GM12864 (cell line): Measurements from ENCODE around the gene SFTA2.
"Not testable (repeated sequence)": the region's sequence is repeated elsewhere in the genome, so short reads cannot be mapped to it uniquely, and the experiment has no call there.

Source experiments
- DNase-seq: peaks from one replicate; pipeline ENCODE4 v3.0.0-alpha.2; 2011; ENCODE audit warnings: low read depth
- H3K4me3 ChIP-seq: 2 replicates; pipeline ENCODE4 v1.5.1; 2011; ENCODE audit warnings: mild to moderate bottlenecking, low read depth, low read length, control low read depth
- TF ChIP-seq, protein P1 (sequence below): IDR thresholded peaks from 2 replicates; pipeline ENCODE4 v1.5.1; 2011; ENCODE audit warnings: low read depth, mild to moderate bottlenecking, moderate library complexity, low read length, control low read depth, inconsistent platforms; ENCODE audit errors: missing control alignments

The SFTA2 gene

DNA sequence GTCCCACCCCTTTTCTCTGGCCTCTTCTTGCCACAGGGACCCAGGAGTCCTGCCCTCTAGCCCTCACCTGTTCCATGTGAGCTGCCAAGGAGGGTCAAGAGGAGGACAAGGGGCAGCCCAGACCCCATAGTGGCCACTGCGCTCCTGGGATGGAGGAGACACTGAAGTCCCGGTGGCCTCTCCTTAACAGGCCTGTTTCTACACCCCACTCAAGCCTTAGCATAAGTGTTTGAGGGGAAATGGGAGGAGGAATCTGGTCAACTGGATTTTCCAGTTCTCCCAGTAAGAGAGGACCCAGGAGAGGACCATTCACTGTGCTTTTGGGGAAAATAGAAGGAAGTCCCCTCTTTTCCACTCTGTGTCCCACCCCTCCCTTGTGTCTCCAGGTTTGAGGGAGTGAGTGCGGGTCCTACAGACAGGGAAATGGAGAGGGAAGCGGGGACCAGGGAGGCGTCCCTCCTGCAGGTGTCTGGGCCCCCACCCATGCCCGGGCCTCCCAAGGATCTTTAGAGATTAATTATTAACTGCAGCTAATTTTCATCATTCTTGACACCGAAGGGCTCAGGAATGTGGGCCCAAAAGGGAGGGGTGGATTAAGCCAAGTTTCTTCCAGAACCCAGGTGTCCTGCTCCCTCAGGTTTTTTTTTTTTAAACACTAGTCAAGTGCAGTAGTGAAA, at the start of gene SFTA2:
Gene SFTA2 (minus strand): TSS at position 202 of the 677 bp plus-strand sequence. CDS start 74 bp downstream, at position 128.
- DNase-seq, result no peak
- TF ChIP-seq, protein P1, sequence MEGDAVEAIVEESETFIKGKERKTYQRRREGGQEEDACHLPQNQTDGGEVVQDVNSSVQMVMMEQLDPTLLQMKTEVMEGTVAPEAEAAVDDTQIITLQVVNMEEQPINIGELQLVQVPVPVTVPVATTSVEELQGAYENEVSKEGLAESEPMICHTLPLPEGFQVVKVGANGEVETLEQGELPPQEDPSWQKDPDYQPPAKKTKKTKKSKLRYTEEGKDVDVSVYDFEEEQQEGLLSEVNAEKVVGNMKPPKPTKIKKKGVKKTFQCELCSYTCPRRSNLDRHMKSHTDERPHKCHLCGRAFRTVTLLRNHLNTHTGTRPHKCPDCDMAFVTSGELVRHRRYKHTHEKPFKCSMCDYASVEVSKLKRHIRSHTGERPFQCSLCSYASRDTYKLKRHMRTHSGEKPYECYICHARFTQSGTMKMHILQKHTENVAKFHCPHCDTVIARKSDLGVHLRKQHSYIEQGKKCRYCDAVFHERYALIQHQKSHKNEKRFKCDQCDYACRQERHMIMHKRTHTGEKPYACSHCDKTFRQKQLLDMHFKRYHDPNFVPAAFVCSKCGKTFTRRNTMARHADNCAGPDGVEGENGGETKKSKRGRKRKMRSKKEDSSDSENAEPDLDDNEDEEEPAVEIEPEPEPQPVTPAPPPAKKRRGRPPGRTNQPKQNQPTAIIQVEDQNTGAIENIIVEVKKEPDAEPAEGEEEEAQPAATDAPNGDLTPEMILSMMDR, result no peak
- H3K4me3 ChIP-seq, result no peak within 1 kb of the TSS

DNA sequence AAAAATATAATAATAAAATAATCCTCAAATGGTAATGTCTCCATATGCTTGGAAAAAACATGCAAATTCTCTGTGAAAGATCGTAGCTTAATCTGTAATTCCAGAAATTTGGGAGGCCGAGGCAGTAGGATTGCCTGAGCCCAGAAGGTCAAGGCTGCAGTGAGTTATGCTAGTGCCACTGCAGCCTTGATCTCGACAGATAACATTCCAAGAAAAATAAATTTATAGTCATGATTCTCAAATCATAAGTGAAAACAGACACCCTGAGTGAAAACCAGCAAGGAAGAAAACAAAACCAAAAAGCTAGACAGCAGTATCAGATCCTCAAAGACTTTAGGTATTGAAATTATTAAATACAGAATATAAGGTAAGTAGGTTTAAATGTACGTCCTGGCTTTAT, 47.7 kb upstream of the SFTA2 start:
- H3K4me3 ChIP-seq, result no peak overlapping the region
- TF ChIP-seq, protein P1, result no peak
- DNase-seq, result no peak

DNA sequence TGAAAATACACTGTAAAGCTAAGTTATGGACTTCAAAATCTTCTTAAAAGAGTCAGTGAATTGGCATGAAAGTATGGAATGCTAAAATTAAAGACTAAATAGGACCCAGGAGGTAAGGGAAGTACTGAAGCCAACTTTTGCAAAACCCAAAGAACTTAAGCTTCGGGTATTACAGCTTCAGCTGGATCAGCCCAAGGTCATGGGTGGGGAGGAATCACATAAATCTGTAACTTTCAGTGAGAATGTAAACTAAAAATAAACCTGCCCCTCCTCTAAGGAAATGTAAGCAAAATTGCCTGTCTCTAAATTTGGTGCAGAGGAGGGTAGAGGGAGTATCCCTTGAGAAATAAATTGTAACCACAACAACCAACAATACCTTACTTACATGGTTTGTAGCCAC, 47.2 kb upstream of the SFTA2 start:
- TF ChIP-seq, protein P1, result no peak
- no peak for DNase-seq
- no peak overlapping the region for H3K4me3 ChIP-seq

DNA sequence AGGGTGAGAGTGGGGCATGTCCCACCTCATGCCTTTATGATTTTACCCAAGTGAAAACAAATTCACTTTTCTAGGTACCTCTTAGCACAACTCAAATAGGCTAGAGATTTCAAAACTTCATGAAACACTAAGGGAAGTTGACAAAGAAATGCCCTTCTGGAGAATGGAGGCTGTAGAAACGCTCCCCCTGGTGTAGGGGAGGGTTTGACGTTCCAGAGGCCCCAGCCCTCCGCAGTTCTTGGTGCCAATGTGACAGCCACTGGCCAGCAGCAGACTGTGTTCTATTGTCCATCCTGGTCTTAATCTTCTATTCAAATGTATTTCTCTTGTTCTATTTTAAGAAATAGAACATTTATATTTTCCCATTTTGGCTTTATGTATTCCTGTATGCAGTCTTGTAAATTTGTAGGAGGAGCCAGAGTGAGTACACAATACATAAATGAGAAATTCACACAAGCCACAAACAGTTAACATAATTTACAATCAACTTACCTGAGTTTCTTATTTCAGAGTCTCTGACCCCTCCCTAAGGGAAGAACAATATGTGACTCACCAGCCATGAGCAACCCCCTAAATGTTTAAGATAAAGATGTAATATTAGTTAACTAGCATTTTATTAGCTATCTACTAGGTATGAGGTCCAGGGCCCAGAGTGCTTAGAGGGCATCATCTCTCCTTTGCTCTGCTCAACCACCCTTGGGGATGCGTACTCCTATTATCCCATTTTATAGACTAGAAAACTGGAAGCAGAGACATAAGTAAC, 42.7 kb upstream of the SFTA2 start:
- TF ChIP-seq, protein P1, result no peak
- H3K4me3 ChIP-seq, result no peak overlapping the region
- no peak for DNase-seq

DNA sequence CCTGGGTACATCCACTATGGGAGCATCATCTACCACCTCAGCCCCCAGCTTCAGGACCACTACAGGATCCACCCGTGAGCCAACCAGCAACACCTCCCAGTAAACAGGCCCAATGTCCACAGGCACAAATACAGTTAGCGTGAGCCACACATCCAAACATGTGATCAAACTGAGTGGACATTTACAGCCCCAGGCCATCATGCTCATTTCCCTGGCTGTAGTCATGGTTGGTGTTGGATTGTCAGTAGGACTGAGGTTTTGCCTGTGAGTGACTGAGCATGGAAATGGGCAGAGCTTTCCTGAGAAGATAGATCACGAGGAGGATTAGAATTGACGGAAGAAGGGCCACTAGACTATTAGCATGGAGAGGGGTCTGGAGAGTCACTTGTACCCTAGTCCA, 40.8 kb upstream of the SFTA2 start:
- TF ChIP-seq, protein P1, result no peak
- no peak overlapping the region for H3K4me3 ChIP-seq
- DNase-seq, result no peak

DNA sequence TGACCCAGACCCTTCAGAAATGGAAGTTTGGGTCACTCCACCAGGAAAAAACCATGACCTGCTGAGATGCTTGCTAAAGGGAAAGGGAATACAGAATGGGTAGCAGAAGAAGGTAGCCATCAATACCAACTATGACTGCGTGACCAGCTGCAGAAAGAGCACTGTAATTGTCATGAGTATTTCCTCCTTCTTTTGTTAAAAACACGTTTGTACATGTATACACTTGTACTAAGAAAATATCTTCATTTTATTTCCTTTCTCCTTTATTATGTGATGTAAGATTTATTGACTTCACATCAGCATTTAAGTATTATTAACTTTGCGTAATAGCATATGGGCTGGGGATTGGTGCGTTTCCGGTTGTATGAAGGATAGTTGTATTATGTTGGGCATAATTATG, 39.0 kb upstream of the SFTA2 start:
- TF ChIP-seq, protein P1, result no peak
- no peak for DNase-seq
- H3K4me3 ChIP-seq, result no peak overlapping the region

DNA sequence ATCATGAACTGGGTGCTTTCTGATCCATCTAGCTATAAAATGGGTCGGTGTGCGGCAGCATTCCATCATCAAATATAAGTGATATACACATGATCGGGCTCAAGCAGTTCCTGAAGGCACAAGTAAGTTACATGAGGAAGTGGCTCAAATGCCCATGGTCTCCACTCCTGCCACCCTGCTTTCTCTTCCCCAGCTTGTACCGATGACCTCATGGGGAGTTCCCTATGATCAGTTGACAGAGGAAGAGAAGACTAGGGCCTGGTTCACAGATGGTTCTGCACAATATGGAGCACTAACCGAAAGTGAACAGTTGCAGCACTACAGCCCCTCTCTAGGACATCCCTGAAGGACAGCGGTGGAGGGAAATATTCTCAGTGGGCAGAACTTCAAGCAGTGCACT, 37.2 kb upstream of the SFTA2 start:
- H3K4me3 ChIP-seq, DNase-seq: not testable (repeated sequence)
